Right lung (tissue), 5 donors: ENCODE data around the gene STK32B. TPM values are rescaled to one million over a fixed set of nuclear protein-coding genes. Genes with fewer than 3 reads are reported as not detected.

Experiments used
- DNase-seq, 2 donors: peaks; one replicate each; pipeline ENCODE4 v3.0.0-alpha.2; 2013
- polyA plus RNA-seq, 5 donors: library from polyadenylated mRNA; unstranded; fragments of 120-200 nt; gene quantifications; one replicate each; pipeline versions ENCODE4 v1.2.1 to v1.2.3, GENCODE V29; 2013; ENCODE audit warnings: inconsistent platforms in 1 of 5, low replicate concordance in 1 of 5; ENCODE audit not compliant: insufficient read length in 5 of 5, insufficient read depth in 1 of 5

The STK32B gene
- polyA plus RNA-seq, 5 donors: 3.0 to 4.7 (median 3.8) TPM

- DNase-seq: no peak
Measured at GRCh38 chr4:5122114-5122513, 70.8 kb downstream of the STK32B start.

- no peak for DNase-seq
Measured at GRCh38 chr4:5124876-5125275, 73.6 kb downstream of the STK32B start.

- no peak for DNase-seq
Measured at GRCh38 chr4:5125321-5125720, 74.0 kb downstream of the STK32B start.

- DNase-seq: no peak
Measured at GRCh38 chr4:5126231-5126630, 75.0 kb downstream of the STK32B start.

- DNase-seq: no peak
Measured at GRCh38 chr4:5126857-5127256, 75.6 kb downstream of the STK32B start.

GRCh38 chr4:5127556-5127955 is 76.3 kb downstream of the STK32B start:
- DNase-seq: no peak

- DNase-seq: no peak
Measured at GRCh38 chr4:5128569-5128968, 77.3 kb downstream of the STK32B start.

GRCh38 chr4:5133201-5133600 is 81.9 kb downstream of the STK32B start:
- no peak for DNase-seq

- DNase-seq: no peak
Measured at GRCh38 chr4:5133933-5134594, 82.8 kb downstream of the STK32B start.

- no peak for DNase-seq
Measured at GRCh38 chr4:5134620-5135019, 83.3 kb downstream of the STK32B start.

- no peak for DNase-seq
Measured at GRCh38 chr4:5137226-5137625, 85.9 kb downstream of the STK32B start.

- peak; percentile 6 to 15 for DNase-seq
Measured at GRCh38 chr4:5137927-5138326, 86.6 kb downstream of the STK32B start.

- DNase-seq: no peak
Measured at GRCh38 chr4:5138389-5138788, 87.1 kb downstream of the STK32B start.

- DNase-seq: no peak
Measured at GRCh38 chr4:5139141-5139540, 87.9 kb downstream of the STK32B start.

- no peak for DNase-seq
Measured at GRCh38 chr4:5141802-5142201, 90.5 kb downstream of the STK32B start.

- peak; percentile 5 to 14 for DNase-seq
Measured at GRCh38 chr4:5142726-5143125, 91.4 kb downstream of the STK32B start.

- DNase-seq: no peak
Measured at GRCh38 chr4:5143306-5143861, 92.1 kb downstream of the STK32B start.

- no peak for DNase-seq
Measured at GRCh38 chr4:5143940-5144339, 92.7 kb downstream of the STK32B start.

GRCh38 chr4:5144384-5144783 is 93.1 kb downstream of the STK32B start:
- no peak for DNase-seq

GRCh38 chr4:5146248-5146647 is 95.0 kb downstream of the STK32B start:
- DNase-seq: no peak

GRCh38 chr4:5152521-5152920 is 101.2 kb downstream of the STK32B start:
- no peak for DNase-seq

- DNase-seq: no peak
Measured at GRCh38 chr4:5156682-5157081, 105.4 kb downstream of the STK32B start.

- DNase-seq: no peak
Measured at GRCh38 chr4:5157791-5158770, 106.8 kb downstream of the STK32B start.
